Tibial nerve (tissue), 3 donors: ENCODE measurements around the gene HLA-E.
"Not testable (repeated sequence)": the region's sequence is repeated elsewhere in the genome, so short reads cannot be mapped to it uniquely, and the experiment has no call there.

ENCODE experiments used
- CTCF ChIP-seq, 5 experiments: fragments of 200-600 bp in 3 of 5; fragments of 450-650 bp in 2 of 5; sonication (generic) in 3 of 5; IDR thresholded peaks; one replicate each; pipeline ENCODE4 v1.5.1; 2016 to 2019; ENCODE audit warnings: antibody characterized with exemption in 5 of 5, mild to moderate bottlenecking in 3 of 5, moderate library complexity in 2 of 5
- POLR2A ChIP-seq, 2 donors: fragments of 450-650 bp; IDR thresholded peaks; one replicate each; pipeline ENCODE4 v1.6.1; 2017; ENCODE audit warnings: antibody characterized with exemption in 2 of 2, mild to moderate bottlenecking in 2 of 2, moderate library complexity in 2 of 2

GRCh38 chr6:30495060-30495459 lies 5.8 kb downstream of the HLA-E start:
- not testable (repeated sequence) for TF ChIP-seq CTCF, POLR2A (IDR thresholded peaks at IDR 0.05)
